Bronchus fibroblast of lung (primary cell): Measurements from ENCODE around the gene ZNF805. TPM values are rescaled to one million over a fixed set of nuclear protein-coding genes. Genes with fewer than 3 reads are reported as not detected.

Experiments used
- total RNA-seq: library from RNA; depleted of rRNA; stranded (reverse); fragments of >200 nt; gene quantifications from 2 replicates; pipeline ENCODE4 v1.2.3, GENCODE V29; 2015

ZNF805 gene
- total RNA-seq, result 4.5 and 5.2 TPM in 2 replicates

GRCh38 chr19:57240311-57241090, at the start of gene ZNF805:
ZNF805 (plus strand) TSS chr19:57240632; CDS start chr19:57240892, 260 bp downstream.

GRCh38 chr19:57191141-57192076, 49.0 kb upstream of the ZNF805 start, which contains the start of gene ZNF264:
ZNF264 (plus strand) TSS chr19:57191500; CDS start chr19:57191914, 414 bp downstream.

GRCh38 chr19:57280165-57280961, 39.9 kb downstream of the ZNF805 start, which contains the start of gene ZNF460:
ZNF460 (plus strand) TSS chr19:57280485; CDS start chr19:57280807, 322 bp downstream.

Other genes starting within 250 kb of the ZNF805 start
- not detected in 2 replicates for gene USP29, start 120.6 kb upstream of the ZNF805 start, total RNA-seq
- not detected in 2 replicates for gene ZIM3, start 95.4 kb upstream of the ZNF805 start, total RNA-seq
- gene DUXA, start 73.1 kb upstream of the ZNF805 start, total RNA-seq, result not detected in 2 replicates
- gene ZNF264, start 49.1 kb upstream of the ZNF805 start, total RNA-seq, result 8.3 and 9.8 TPM in 2 replicates
- gene AURKC, start 9.6 kb upstream of the ZNF805 start, total RNA-seq, result 0.84 and 1.5 TPM in 2 replicates
- 10.3 and 13.4 TPM in 2 replicates for gene ZNF460, start 39.9 kb downstream of the ZNF805 start, total RNA-seq
- 3.6 and 3.7 TPM in 2 replicates for gene ZNF543, start 79.8 kb downstream of the ZNF805 start, total RNA-seq
- 4.9 TPM in 2 replicates for gene ZNF304, start 110.6 kb downstream of the ZNF805 start, total RNA-seq
- gene TRAPPC2B, start 122.9 kb downstream of the ZNF805 start, total RNA-seq, result 15.3 and 16.9 TPM in 2 replicates
- gene ZNF547, start 122.9 kb downstream of the ZNF805 start, total RNA-seq, result 0.59 and 1.2 TPM in 2 replicates
- 7.1 and 9.1 TPM in 2 replicates for gene ZNF548, start 149.2 kb downstream of the ZNF805 start, total RNA-seq
- gene ZNF17, start 170.5 kb downstream of the ZNF805 start, total RNA-seq, result 3.4 and 4.7 TPM in 2 replicates
- gene ZNF749, start 194.7 kb downstream of the ZNF805 start, total RNA-seq, result 9.4 and 12.6 TPM in 2 replicates
- gene VN1R1, start 216.5 kb downstream of the ZNF805 start, total RNA-seq, result 0.15 TPM in 1 of 2 replicates, not detected in the other
- 8.2 TPM in 2 replicates for gene ZNF772, start 236.9 kb downstream of the ZNF805 start, total RNA-seq
- 7.7 and 15.5 TPM in 2 replicates for gene ZNF419, start 247.1 kb downstream of the ZNF805 start, total RNA-seq